CD4-positive, alpha-beta T cell treated with Interleukin-6 for 4 hours (primary cell): ENCODE measurements around the gene HBEGF.
A peak's percentile ranks its signal among the peaks of the same experiment; 100 is the strongest.

ENCODE experiments used
- DNase-seq: peaks from one replicate; pipeline ENCODE4 v3.0.0-alpha.2; 2020; ENCODE audit warnings: mixed read lengths

Gene HBEGF, protein sequence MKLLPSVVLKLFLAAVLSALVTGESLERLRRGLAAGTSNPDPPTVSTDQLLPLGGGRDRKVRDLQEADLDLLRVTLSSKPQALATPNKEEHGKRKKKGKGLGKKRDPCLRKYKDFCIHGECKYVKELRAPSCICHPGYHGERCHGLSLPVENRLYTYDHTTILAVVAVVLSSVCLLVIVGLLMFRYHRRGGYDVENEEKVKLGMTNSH

DNA sequence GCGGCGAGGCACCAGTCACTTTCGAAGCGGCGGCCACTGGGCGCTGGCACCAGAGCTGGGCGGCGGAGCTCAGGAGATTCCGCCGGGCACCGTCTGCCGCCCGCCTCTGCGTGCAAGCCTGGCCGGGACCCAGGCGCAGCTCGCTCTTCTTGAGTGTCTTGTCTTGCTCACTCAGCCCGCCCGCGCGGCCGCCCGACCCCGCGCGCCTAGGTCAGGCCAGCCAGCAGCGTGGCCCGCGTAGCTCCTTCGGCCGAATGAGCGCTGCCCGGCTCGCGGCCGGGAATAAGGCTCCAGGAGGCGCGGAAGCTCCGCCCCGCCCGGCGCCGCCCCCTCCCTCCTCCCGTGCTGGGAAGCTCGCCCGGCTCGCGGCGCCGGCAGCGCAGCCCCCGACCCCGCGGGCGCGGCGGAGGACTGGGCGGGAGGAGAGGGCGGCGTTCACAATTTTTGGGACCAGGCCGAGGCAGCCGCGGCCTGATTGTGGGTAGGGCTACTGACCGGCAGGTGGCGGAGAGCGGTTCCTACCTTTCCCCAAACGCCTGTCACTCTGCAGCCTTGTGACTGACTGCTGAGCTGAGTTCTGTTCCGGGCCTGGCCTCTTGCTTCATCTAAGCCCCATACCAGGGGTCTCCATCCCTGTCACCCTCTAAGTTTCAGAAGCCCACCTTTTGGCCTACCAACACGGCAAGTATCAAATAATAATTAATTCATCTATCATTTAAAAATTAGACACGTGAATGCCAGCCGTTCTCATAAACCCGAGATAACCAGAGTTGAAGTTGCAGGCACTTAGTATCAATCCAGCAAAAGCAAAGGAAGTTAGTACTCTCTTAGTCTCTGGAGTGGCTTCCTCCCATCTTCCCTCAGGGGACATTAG is at the start of gene HBEGF:
Gene HBEGF, minus strand, starts transcription at position 256 of the 874 bp plus-strand sequence. CDS start 275 bp downstream, outside the sequence.
- peak; percentile 69 for DNase-seq

DNA sequence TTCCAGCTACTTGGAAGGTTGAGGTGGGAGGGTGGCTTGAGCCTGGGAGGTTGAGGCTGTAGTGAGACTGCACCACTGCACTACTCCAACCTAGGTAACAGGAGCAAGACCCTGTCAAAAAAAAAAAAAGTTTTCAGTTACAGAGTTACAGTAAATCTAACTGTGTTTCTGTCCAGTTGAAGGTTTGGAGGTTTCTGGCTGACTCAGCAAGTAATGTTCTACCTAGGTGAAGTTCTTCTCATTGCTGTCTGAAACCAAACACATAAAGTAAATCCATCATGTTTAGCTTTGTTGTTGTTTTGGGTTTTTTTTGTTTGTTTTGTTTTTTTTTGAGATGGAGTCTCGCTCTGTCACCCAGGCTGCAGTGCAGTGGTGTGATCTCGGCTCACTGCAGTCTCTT is 47.3 kb upstream of the HBEGF start:
- no peak for DNase-seq

DNA sequence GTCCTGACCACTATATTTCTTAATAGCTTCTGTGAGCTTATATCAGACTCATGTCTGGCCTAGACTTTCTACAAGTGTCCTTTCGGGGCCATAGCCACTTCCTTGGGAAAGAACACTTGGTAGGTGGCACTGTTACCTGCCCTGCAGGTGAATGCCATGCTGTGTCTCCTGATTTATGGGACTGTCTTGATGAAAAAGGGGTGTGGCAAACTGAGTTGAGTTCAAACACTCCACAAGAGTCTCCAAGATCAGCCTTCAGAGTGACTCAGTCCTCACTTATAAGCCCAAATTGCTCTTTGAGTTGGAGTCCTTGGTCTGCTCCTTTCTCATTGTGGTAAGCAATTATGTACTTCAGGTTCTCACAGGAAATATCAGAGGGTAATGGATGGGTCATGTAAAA is 45.3 kb upstream of the HBEGF start:
- no peak for DNase-seq

DNA sequence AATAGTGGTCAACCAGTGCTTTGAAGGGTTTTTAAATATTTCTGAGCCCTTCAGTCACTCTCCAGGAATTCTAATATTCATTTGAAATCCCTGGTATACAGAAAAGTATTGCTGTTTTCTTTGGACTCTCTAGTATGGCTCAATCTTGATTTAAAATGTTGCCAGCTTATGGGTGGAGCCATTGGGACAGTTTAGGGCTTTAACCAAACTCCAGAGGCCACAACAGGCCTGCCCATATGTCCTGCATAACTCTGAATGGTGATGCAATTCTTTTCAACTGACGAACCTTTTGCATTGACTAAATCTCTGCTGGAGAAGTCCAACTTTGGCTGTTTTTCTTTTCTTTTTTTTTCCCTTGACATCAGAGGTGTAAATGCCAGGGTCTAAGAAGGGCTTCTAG is 44.9 kb upstream of the HBEGF start:
- DNase-seq: no peak

DNA sequence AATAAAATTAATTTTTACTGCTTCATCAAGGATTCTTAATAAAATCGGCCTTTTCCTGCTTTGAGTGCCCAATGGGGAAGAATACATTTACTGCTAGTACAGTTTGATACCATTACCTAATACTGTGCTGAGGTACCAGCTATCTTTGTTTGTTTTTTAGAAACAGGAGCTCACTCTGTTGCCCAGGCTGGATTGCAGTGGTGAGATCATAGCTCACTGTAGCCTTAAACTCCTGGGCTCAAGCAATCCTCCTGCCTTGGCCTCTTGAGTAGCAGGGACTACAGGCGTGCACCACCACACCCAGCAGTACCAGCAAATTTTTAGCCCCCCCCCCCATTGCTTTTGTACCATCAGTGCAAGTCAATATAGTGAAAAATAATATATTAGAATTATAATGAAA is 41.6 kb upstream of the HBEGF start:
- no peak for DNase-seq

DNA sequence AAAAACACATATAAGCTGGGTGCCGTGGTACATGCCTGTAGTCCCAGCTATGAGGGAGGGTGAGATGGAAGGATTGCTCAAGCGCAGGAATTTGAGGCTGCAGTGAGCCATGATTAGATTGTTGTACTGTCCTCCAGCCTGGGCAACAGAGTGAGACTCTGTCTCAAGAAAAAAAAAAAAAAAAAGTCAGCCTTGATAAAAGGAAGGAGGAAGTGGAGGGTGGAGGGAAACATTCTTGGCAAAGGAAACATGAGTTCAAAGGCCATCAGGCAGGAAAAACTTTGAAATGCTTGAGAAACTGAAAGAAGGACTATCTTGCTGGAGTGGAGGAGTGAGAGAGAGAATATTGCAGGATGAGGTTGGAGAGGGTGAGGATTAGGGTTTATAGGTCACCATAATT is 36.9 kb upstream of the HBEGF start:
- no peak for DNase-seq

DNA sequence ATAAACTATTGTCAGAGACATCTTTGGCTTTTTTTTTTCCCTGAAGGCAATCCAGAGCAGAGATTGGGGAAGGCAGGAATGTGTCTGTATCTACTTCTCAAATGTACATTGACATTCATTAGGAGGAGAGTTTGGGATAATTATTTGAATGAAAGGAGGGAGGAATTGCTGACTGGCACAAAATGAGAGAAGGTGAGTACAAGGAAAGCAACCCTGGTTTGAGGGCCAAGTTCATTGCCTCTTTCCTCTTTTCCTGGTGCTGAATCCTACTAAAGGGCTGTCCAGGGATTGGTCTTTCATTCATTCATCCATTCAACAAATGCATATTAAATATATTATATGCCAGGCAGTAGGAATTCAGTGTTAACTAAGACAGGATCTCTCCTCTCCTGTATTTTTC is 36.5 kb upstream of the HBEGF start:
- no peak for DNase-seq

DNA sequence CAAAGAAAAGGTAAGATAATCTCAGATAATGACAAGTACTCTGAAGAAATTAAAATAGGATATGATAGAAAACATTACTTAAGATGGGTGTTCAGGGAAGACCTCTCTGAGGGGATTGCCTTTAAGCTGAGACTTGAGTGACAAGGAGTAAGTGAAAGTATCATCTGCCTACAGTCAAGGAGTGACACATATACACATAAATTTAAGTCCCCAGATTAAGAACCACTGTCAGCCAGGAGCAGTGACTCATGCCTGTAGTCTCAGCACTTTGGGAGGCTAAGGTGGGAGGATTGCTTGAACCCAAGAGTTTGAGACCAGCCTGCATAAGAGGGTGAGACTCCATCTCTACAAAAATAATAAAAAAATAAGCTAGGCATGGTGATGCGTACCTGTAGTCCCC is 35.6 kb upstream of the HBEGF start:
- DNase-seq: no peak

DNA sequence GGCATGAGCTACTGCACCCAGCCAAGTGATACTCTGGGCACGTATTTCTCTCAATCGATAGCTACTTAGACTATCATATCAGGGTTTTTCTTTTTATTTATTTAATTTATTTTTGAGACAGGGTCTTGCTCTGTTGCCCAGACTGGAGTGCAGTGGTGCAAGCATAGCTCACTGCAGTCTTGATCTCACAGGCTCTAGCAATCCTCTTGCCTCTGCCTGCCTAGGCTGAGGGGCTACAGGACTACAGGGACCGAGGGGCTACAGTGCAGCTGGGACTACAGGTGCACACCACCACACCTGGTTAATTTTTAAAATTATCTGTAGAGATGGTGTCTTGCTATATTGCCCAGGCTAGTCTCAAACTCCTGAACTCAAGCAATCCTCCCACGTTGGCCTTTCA is 34.9 kb upstream of the HBEGF start:
- DNase-seq: no peak

DNA sequence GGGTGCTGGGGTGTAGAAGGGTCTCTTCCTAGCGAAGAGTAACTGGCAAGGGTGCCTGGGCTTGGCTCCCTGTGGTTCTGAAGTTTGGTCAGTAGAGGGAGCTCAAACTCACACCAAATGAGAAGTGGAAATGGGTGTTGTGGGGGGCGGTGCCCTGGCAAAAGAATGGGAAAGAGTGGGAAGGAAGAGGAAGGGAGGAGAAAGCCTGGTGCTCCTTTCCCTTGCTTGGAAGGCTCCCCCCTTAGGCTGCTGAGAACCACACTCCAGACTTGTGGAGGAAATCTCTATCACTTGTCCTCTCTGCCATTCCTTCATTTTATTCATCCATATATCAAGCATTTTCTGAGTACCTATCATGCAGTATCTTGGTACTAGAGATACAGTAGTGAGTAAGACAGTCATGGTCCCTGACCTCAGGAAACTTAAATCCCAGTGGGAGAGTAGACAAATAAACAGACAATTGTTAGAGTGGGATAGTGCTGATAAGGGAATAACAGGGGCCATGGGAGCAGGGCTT is 26.6 kb upstream of the HBEGF start:
- DNase-seq: peak; percentile 54

DNA sequence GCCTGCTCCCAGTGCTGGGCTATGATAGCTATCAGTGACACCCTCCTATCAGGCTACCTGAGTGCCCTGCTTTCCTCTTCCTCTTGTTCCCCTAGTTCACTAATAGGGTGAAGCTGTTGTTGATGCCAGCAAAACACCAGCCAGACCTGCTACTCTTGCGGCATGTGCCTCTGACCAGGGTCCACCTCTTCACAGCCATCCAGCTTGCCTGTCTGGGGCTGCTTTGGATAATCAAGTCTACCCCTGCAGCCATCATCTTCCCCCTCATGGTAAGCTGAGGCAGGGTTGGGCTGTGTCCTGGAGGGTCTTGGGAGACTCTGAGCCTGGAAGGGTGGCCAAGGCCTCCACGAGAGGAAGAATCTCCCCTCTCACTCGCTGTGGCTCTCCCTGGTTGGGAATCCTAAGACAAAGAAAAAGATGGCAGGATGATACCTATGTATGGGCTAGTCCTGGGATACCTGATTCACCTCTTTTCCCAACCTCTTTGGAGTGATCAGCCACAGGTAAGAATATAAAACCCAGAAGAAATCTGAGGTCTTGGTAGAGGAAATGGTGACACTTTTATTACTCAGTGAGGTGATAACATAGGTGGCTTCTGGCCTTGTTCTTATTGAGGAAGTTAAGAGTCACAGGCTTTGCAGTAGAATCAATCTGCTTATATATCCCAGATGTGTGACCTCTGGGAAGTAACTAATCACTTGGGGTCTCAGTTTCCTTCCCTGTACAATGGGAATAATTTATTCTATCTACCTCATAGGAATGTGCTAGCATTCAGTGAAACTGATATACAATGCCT is 25.2 kb upstream of the HBEGF start:
- DNase-seq: no peak

DNA sequence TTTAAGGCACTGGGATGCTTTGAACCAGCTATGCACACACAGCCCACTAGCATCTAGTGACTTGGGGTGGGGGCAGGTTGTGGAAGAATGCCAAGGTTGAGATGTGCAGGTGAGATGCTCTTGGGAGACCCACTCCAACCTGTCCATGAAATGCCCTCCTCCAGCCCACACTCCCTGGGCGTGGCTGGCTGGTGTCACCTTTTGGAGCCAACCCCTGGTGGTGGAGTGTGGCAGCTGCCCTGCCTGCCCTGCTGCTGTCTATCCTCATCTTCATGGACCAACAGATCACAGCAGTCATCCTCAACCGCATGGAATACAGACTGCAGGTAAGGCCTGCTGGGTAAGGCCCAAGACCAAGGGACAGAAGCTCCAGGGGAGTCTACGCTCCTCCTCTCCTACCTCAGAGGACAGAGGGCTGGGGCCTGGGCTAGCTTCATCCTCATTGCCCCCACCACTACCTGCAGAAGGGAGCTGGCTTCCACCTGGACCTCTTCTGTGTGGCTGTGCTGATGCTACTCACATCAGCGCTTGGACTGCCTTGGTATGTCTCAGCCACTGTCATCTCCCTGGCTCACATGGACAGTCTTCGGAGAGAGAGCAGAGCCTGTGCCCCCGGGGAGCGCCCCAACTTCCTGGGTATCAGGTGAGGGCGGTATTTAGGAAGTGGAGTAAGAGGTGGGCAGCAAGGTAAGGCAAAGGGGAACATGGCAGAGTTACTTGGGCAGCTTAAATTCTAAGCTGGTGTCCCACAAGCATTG is 21.0 kb upstream of the HBEGF start:
- no peak for DNase-seq

DNA sequence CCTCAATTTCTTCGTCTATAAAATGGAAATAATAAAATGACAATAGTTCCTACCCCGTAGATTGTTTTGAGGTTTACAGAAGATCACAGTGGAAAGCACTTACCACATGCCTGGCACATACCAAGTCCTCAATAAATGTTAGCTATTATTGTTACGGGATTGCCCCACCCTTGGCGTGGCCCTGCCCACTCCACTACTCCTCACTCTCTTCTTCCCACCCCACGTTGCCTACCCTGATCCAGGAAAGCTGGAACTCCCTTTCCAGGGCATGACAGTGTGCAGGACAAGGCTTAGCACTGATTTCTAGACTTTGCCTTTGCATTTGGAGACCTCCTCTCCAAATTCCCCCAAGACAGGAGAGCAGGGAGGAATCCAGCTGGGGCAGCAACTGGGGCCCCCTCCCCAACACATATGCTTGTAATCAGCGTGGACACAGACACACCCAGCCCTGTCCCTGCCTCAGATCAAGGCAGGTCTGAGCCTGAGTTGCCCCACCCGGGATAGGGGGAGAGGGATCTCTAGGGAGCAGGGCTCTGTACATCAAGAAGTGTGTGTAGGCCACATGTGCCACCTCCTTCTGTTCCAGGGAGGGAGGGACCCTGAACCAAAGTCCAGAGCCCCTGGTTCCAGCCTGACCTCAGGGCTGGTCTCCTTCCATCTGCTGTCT is 20.3 kb upstream of the HBEGF start:
- DNase-seq: no peak

DNA sequence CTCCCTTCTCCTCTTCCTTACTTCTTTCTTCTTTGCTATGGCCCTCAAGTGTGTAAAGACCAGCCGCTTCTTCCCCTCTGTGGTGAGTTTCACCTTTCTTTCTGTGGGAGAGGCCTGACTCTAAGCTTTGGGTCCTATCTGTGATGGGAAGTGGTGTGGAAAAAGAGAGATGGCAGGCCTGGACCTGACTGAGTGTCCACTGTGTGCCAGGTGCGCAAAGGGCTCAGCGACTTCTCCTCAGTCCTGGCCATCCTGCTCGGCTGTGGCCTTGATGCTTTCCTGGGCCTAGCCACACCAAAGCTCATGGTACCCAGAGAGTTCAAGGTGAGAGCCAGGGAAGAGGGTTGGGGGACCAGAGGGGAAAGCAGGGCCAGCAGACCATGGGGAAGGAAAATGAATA is 19.5 kb upstream of the HBEGF start:
- no peak for DNase-seq

DNA sequence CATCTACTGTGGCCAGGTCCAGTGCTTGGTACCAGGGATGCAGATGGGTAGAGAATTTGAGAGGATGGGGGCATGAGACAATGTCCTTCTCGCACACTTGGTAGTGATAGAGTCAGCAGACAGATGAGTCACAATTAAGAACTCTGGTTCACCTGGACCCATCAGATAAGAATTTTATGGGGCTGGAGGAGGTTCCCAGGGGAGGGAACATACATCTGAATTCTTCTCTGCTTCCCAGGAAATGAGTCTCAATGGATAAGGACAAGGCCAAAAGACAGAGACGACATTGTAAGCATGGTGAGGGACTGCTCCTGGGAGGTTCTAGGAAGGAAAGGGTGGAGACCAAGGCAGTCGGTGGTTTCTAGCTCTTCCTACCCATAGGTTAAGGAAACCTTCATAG is 18.9 kb upstream of the HBEGF start:
- no peak for DNase-seq

DNA sequence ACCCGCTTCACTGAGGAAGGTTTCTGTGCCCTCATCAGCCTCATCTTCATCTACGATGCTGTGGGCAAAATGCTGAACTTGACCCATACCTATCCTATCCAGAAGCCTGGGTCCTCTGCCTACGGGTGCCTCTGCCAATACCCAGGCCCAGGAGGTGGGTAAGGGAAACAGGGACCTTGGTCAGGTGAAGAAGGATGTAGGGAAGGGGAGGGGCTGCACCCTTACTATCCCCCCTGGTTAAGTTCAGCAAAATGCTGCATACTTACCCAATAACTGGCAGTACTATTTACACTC is 18.0 kb upstream of the HBEGF start:
- no peak for DNase-seq

DNA sequence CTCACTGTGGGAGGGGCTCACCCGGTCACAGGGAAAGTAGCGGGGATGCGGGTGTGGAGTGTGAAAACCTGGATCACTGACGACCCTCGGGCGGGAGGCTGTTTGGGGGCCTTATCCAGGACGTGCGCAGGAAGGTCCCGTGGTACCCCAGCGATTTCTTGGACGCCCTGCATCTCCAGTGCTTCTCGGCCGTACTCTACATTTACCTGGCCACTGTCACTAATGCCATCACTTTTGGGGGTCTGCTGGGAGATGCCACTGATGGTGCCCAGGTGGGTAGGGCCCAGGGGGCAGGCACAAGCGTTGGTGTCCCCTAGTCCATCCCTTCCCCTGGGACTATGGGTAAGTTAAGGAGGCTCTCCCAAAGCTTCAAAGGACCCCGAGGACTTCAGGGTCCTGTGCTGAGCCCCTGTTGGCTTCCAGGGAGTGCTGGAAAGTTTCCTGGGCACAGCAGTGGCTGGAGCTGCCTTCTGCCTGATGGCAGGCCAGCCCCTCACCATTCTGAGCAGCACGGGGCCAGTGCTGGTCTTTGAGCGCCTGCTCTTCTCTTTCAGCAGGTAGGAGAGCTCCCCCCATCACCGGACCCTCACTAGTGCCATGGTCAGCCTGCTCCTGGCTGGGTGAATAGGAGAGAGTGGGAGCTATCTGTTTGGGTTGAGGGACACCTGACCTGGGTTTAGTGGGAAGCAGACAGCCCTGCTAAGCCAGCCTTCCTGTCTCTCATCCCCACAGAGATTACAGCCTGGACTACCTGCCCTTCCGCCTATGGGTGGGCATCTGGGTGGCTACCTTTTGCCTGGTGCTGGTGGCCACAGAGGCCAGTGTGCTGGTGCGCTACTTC is 17.4 kb upstream of the HBEGF start:
- no peak for DNase-seq

DNA sequence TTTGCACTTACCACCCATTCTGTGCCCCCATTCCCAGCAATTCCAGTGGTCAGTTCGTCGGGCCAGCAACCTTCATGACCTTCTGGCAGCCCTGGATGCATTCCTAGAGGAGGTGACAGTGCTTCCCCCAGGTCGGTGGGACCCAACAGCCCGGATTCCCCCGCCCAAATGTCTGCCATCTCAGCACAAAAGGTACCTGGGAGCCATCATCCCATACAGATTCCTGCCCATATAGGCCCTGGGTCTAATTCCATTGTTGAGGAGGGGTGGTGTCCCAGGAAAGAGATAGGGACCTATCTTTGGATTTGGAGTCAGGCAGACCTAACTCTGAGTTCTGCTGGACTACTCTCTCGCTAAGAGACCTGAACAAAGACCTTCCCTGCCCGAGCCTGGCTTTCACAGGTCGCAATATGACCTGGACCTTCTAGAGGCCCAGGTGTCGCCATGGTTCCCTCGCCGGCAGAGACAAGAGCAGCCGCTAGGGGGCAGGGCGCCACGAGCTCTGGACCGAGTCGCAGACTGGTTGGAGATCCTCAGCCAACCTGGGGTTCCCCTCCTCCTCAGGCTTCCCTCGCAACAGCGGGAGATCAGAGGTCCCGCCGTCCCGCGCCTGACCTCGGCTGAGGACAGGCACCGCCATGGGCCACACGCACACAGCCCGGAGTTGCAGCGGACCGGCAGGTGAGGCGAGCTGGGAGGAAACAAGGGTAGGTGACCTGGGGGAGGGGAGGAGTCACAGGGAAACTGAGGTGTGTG is 16.6 kb upstream of the HBEGF start:
- peak; percentile 84 for DNase-seq

DNA sequence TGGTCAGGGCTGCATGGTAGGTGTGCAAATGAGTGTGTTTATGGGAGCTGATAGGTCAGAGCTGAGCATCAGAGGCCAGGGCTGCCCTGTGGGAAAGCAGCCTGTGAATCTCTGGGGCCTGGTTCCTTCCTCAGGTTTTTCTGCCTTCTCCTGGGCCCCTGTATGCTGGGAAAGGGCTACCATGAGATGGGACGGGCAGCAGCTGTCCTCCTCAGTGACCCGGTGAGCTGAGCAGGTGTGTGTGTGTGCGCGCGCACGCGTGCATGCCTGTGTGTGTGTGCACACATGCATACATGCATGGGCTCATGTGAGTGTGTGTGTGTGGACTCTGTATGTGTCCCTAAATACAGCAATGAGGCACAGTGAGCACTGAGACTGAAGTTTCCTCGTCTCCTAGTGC is 15.9 kb upstream of the HBEGF start:
- no peak for DNase-seq

DNA sequence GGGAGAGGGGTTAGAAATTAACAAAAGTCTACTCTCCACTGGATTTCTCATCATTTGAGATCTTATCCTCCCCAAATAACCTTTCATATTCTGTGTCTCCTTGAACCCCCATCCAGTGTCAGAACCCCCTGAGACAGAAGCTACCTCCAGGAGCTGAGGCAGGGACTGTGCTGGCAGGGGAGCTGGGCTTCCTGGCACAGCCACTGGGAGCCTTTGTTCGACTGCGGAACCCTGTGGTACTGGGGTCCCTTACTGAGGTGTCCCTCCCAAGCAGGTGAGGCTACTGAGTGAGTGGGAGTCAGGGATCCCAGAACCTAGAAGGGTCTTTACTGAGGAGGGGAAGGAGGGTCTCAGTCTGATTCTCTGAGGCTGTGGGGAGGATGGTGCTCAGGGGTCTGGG is 15.5 kb upstream of the HBEGF start:
- DNase-seq: no peak
